ES-I3 (cell line): Measurements from ENCODE around the gene FRMD3.
"Not testable (repeated sequence)": the region's sequence is repeated elsewhere in the genome, so short reads cannot be mapped to it uniquely, and the experiment has no call there.

Experiments used
- H3K36me3 ChIP-seq: 2 replicates; pipeline ENCODE4 v1.6.1; 2013; ENCODE audit warnings: mild to moderate bottlenecking, low read length, control low read depth, moderate library complexity; ENCODE audit not compliant: insufficient read depth
- H3K4me1 ChIP-seq: 2 replicates; pipeline ENCODE4 v1.6.1; 2013; ENCODE audit warnings: mild to moderate bottlenecking, control low read depth, low read length; ENCODE audit not compliant: insufficient read depth
- H3K9ac ChIP-seq: 2 replicates; pipeline ENCODE4 v1.6.1; 2013; ENCODE audit warnings: low read depth, mild to moderate bottlenecking, low read length, moderate library complexity
- H3K9me3 ChIP-seq: 2 replicates; pipeline ENCODE4 v1.6.1; 2013; ENCODE audit warnings: mild to moderate bottlenecking, low read length, moderate library complexity; ENCODE audit not compliant: control insufficient read depth, insufficient read depth

FRMD3 gene

GRCh38 chr9:83396813-83397212, 141.4 kb downstream of the FRMD3 start:
- H3K4me1 ChIP-seq, result no peaks in the 10 kb centered on the region
- H3K9me3 ChIP-seq, result no peaks in the 10 kb centered on the region
- no peaks in the 10 kb centered on the region for H3K36me3 ChIP-seq

GRCh38 chr9:83396342-83396741, 141.9 kb downstream of the FRMD3 start:
- Histone ChIP-seq H3K9ac (no peak overlapping the region), H3K4me1 (no peaks in the 10 kb centered on the region), H3K36me3 (no peaks in the 10 kb centered on the region), H3K9me3 (no peaks in the 10 kb centered on the region)

More at GRCh38 chr9:83396813-83397212, 141.4 kb downstream of the FRMD3 start:
- no peak overlapping the region for H3K9ac ChIP-seq

DNA sequence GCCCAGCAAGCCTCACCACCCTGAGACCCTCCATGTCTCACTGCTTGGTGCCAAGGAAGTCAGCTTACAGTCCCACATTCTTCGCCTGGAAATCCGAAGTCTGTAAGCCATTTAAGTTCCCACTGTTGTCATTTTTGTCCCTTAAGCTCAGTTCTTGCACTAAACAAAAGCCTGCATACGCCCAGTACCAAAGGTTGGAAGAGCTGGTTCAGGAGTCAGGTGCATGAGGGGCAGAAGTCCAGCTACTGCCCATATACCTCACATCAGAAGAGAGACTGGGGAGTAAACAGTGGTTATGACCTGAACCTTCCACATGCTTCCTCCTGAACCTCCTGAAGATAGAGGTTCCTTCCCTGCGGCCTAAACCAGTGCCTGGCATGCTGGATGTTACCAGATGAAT, 146.0 kb downstream of the FRMD3 start:
- Histone ChIP-seq H3K9ac (no peak overlapping the region), H3K9me3 (no peaks in the 10 kb centered on the region), H3K4me1 (no peaks in the 10 kb centered on the region), H3K36me3 (no peaks in the 10 kb centered on the region)

DNA sequence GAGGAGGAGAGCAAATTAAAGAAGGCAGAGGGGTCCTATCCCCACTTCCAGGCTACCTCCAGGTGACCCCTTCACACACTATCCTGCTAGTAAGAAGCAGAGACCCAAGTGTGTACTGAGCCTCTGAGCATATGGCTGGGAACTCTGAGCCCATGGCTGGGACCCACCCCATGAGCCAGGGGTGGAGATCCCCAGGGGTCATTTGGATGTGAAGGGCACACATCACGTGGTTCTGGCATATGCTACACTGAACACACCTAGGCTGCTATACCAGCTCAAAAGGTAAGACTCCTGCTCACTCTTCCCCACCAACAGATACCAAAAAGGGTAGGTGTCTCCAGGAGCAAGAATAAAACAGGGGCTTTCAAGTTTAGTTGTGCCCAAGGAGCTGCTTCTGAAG, 149.9 kb downstream of the FRMD3 start:
- Histone ChIP-seq H3K9ac (no peak overlapping the region), H3K9me3 (no peaks in the 10 kb centered on the region), H3K36me3 (no peaks in the 10 kb centered on the region), H3K4me1 (no peaks in the 10 kb centered on the region)

DNA sequence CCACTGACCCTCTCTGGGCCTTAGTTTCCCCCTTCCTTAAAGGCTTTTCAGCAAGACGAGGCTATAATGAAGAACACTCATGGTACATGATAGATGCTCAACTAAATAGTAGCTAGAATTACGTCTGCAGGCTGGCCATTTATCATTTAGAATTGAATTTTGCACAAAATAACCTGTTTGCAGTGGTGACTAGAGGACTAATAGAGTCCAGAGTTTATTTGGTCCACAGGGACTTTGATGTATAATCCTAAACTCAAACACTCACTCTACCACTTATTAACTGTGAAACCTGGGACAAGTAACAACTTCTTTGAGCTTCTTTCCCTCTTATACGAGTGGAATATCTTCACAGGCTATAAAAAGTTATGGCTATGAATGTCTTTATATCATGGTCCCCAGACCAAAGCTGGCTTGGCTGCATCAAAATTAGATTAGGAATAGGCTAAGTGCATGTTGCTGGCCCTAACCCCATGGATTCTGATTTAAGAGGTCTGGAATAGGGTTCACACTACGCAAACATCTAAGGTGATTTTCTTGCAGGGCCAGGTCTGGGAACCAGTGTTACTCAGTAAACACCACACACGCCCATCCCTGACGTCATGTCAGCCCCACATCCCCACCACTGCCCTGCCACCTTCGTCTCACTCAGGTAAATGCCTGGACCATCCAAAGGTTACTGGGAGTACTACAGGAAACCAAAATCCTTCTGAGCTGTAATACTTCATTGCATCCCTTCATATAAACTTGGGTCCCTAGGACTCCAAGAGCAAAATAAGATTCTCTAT, 150.6 kb downstream of the FRMD3 start:
- no peaks in the 10 kb centered on the region for H3K4me1 ChIP-seq
- H3K9ac ChIP-seq, result no peak overlapping the region
- H3K36me3 ChIP-seq, result no peaks in the 10 kb centered on the region
- no peaks in the 10 kb centered on the region; the same call in 1 of the 2 replicates for H3K9me3 ChIP-seq

DNA sequence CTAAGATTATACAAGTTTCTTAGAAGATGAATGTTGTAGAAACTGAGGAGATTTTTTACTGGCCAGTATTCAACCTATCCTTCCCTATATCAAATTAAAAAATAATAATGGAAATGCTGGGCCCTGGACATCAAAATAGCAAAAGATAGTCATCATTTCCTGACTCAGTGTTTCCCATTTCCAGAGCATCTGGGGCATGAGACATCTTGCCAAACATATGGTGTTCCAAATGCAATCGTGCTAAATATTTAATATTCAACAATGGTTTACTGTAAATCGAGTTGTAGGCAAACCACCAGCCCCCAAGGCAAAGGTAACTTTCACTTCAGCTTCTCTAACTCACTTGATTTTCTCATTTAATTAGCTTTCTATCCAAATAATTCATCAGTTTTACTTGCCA, 152.9 kb downstream of the FRMD3 start:
- Histone ChIP-seq H3K9ac (no peak overlapping the region), H3K9me3 (no peaks in the 10 kb centered on the region; the same call in 1 of the 2 replicates), H3K36me3 (no peaks in the 10 kb centered on the region), H3K4me1 (no peaks in the 10 kb centered on the region)

- H3K9ac ChIP-seq, result no peak overlapping the region
- H3K9me3 ChIP-seq, result no peaks in the 10 kb centered on the region; the same call in 1 of the 2 replicates
- no peaks in the 10 kb centered on the region for H3K4me1 ChIP-seq
- no peaks in the 10 kb centered on the region for H3K36me3 ChIP-seq
Observed at GRCh38 chr9:83384214-83384613, 154.0 kb downstream of the FRMD3 start.

DNA sequence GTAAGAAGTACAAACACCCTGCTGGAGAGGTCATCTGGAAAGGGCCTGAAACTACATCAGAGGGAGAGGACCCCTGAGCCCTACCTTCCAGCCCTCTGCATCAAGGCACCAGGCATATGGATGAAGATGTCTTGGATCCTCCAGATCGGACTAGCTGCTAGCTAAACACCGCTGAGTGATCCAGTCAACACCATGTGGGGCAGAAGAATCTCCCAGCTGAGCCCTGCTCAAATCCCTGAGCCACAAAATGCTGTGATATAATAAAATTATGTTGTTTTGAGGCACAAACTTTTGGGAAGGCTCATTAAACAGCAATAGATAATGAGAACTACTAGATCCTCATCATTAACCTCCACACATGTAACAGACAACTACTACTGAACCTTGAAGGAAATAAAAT, 155.2 kb downstream of the FRMD3 start:
- no peak overlapping the region for H3K9ac ChIP-seq
- no peaks in the 10 kb centered on the region for H3K4me1 ChIP-seq
- no peaks in the 10 kb centered on the region for H3K36me3 ChIP-seq
- H3K9me3 ChIP-seq, result no peaks in the 10 kb centered on the region; the same call in 1 of the 2 replicates

DNA sequence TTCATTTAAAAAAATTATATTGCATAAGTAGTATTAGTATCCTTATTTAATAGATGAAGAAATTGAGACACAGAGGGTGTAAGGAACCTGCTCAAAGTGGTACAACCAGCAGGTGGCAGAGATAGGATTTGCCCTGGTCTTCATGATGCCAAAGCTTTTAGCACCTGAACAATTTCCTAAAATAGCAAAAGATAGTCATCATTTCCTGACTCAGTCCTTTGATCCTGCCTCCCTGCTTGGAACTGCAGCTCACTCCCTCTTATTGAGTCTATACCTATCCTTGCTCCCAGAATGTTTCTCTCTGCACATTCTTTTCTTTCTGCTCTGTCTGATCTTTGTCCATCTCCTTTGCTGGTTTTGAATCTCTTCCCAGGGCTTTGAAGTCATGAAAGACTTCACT, 155.8 kb downstream of the FRMD3 start:
- Histone ChIP-seq H3K36me3 (no peaks in the 10 kb centered on the region), H3K9ac (no peak overlapping the region), H3K4me1 (no peaks in the 10 kb centered on the region), H3K9me3 (no peaks in the 10 kb centered on the region; the same call in 1 of the 2 replicates)

- no peaks in the 10 kb centered on the region for H3K4me1 ChIP-seq
- no peaks in the 10 kb centered on the region; the same call in 1 of the 2 replicates for H3K9me3 ChIP-seq
- no peak overlapping the region for H3K9ac ChIP-seq
- no peaks in the 10 kb centered on the region for H3K36me3 ChIP-seq
Observed at GRCh38 chr9:83379045-83379444, 159.2 kb downstream of the FRMD3 start.

DNA sequence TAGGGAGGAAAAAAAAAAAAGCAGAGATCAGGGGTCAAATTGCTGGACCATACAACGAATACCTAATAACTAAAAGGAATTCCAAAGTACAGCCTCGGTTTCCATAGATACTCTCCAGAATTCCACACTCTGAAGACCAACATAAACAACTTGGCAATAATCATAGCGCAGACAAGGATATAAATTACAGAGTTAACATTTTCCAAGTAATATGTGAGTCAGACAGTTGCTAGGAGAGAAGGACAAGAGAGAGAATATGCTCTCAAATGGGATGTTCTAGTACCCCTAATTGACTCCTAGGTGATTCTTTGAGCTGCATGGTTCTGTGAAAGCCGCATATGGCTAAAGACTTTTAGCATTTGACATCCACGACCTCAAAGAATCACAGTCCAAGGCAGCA, 165.2 kb downstream of the FRMD3 start:
- Histone ChIP-seq H3K36me3 (no peaks in the 10 kb centered on the region), H3K4me1 (no peaks in the 10 kb centered on the region), H3K9me3 (no peaks in the 10 kb centered on the region), H3K9ac (no peak overlapping the region)

DNA sequence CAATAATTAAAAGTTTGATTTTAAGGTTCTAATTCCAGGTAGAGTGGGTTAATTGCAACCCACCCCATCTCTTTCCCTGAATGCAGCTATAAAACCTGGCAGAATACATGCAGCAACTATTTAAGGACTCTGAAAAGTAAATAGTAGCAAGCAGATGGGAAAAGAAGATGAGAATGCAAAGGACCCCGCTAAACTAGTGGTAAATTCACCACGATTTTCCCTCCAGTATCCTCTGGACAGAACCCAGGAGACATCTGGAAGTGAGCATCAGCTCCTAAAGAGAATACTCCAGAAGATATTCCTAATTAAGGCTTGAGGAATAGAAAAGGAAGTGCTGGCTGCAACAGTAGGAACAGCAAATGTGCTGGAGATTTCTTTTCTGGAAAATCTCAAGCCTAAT, 170.9 kb downstream of the FRMD3 start:
- no peaks in the 10 kb centered on the region for H3K4me1 ChIP-seq
- no peaks in the 10 kb centered on the region for H3K9me3 ChIP-seq
- H3K9ac ChIP-seq, result no peak overlapping the region
- no peaks in the 10 kb centered on the region for H3K36me3 ChIP-seq

DNA sequence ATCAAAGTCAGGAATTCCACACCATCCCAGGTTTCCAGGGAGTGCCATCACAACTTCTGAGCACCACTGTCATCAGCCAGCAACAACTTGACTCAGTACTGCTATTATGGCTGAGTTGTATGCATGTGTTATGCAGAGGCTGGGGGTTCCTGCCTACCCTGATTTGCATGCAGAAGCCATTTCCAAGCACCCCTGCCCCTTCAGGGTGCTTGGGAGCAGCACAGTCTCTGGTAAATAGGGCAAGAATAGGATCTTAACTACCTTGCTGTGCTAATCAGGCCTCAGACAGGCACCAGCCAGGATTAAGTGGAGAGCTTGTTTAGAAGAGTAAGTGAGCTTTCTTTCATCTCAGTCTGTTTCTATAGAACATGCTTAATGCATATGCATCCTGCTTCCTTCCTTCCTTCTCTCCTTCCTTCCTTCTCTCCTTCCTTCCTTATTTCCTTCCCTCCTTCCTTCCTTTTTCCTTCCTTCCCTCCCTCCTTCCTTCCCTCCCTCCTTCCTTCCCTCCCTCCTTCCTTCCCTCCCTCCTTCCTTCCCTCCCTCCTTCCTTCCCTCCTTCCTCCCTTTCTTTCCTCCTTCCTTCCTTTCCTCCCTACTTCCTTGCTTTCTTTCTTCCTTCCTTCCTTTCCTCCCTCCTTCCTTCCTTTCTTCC, 175.7 kb downstream of the FRMD3 start:
- H3K9ac ChIP-seq, result no peak overlapping the region
- H3K4me1 ChIP-seq, result no peaks in the 10 kb centered on the region
- H3K36me3 ChIP-seq, result no peaks in the 10 kb centered on the region

DNA sequence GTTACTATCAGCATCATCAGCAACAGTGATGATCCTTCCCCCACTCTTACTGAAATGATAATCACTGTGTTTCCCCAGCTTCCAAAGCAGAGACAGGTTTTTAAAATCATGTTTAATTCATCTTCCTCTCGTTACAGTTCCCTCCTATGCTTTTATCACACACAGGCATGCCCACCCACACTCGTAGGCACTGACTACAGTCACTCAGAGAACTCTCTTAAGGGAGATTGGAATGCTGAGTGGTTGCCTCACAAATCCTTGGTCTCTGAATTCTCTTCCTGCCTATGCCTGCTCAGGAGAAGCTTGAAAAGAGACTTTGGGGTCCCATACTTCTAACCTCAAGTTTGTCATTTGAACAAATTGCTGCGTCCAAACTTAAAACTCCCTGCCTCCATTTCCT, 179.2 kb downstream of the FRMD3 start:
- Histone ChIP-seq H3K4me1 (no peaks in the 10 kb centered on the region), H3K9me3 (no peaks in the 10 kb centered on the region), H3K36me3 (no peaks in the 10 kb centered on the region), H3K9ac (no peak overlapping the region)

More for the DNA sequence above, 175.7 kb downstream of the FRMD3 start:
- H3K9me3 ChIP-seq, result no peaks in the 10 kb centered on the region

- not testable (repeated sequence) for H3K9ac ChIP-seq
Observed at GRCh38 chr9:83358493-83358892, 179.7 kb downstream of the FRMD3 start.

More at GRCh38 chr9:83358493-83358892, 179.7 kb downstream of the FRMD3 start:
- not testable (repeated sequence) for H3K4me1 ChIP-seq, H3K9me3 ChIP-seq, H3K36me3 ChIP-seq
